ENCODE measurements around the gene ODF4.
"Not testable (repeated sequence)": the region's sequence is repeated elsewhere in the genome, so short reads cannot be mapped to it uniquely, and the experiment has no call there.

Gene ODF4

GRCh38 chr17:8387914-8388651 lies 48.4 kb downstream of the ODF4 start:
- DNase-seq (ENCODE audit: insufficient read length, low spot score) (no peak), FAIRE-seq (no peak)
- no peak for TF ChIP-seq POLR2A (IDR thresholded peaks at IDR 0.05; ENCODE audit: low read depth, low read length)
- TF ChIP-seq POLR2AphosphoS5 (IDR thresholded peaks at IDR 0.05; ENCODE audit: low read depth, low read length) = no peak
- no peak for TF ChIP-seq TAF1 (IDR thresholded peaks at IDR 0.05; ENCODE audit: low read depth, low read length)
- TF ChIP-seq PAX5 (IDR thresholded peaks at IDR 0.05; ENCODE audit: insufficient read depth, low read length, severe bottlenecking) = no peak
- TF ChIP-seq SPI1 (IDR thresholded peaks at IDR 0.05; ENCODE audit: low read depth, low read length) = no peak
- no peak for TF ChIP-seq POU2F2 (IDR thresholded peaks at IDR 0.05; ENCODE audit: low read depth, low read length)

GRCh38 chr17:8391711-8392110 lies 52.1 kb downstream of the ODF4 start:
- FAIRE-seq (no peak), DNase-seq (ENCODE audit: insufficient read length, low spot score) (no peak)
- TF ChIP-seq POU2F2 (IDR thresholded peaks at IDR 0.05; ENCODE audit: low read depth, low read length) = no peak
- no peak for TF ChIP-seq SPI1 (IDR thresholded peaks at IDR 0.05; ENCODE audit: low read depth, low read length)
- no peak for TF ChIP-seq TAF1 (IDR thresholded peaks at IDR 0.05; ENCODE audit: low read depth, low read length)
- TF ChIP-seq POLR2AphosphoS5 (IDR thresholded peaks at IDR 0.05; ENCODE audit: low read depth, low read length) = no peak
- no peak for TF ChIP-seq POLR2A (IDR thresholded peaks at IDR 0.05; ENCODE audit: low read depth, low read length)
- TF ChIP-seq PAX5 (IDR thresholded peaks at IDR 0.05; ENCODE audit: insufficient read depth, low read length, severe bottlenecking) = no peak

- FAIRE-seq = no peak
Measured at GRCh38 chr17:8392274-8392673, 52.6 kb downstream of the ODF4 start.

GRCh38 chr17:8392674-8393469 lies 53.2 kb downstream of the ODF4 start:
- no peak for DNase-seq (ENCODE audit: insufficient read length, low spot score)
- TF ChIP-seq PAX5 (IDR thresholded peaks at IDR 0.05; ENCODE audit: insufficient read depth, low read length, severe bottlenecking) (no peak), POLR2A (IDR thresholded peaks at IDR 0.05; ENCODE audit: low read depth, low read length) (no peak), POLR2AphosphoS5 (IDR thresholded peaks at IDR 0.05; ENCODE audit: low read depth, low read length) (no peak), SPI1 (IDR thresholded peaks at IDR 0.05; ENCODE audit: low read depth, low read length) (no peak), TAF1 (IDR thresholded peaks at IDR 0.05; ENCODE audit: low read depth, low read length) (no peak), POU2F2 (IDR thresholded peaks at IDR 0.05; ENCODE audit: low read depth, low read length) (no peak)
- no peak for FAIRE-seq

More at GRCh38 chr17:8392274-8392673, 52.6 kb downstream of the ODF4 start:
- no peak for TF ChIP-seq POLR2AphosphoS5 (IDR thresholded peaks at IDR 0.05; ENCODE audit: low read depth, low read length)
- TF ChIP-seq PAX5 (IDR thresholded peaks at IDR 0.05; ENCODE audit: insufficient read depth, low read length, severe bottlenecking) = no peak
- TF ChIP-seq TAF1 (IDR thresholded peaks at IDR 0.05; ENCODE audit: low read depth, low read length) = no peak
- TF ChIP-seq POLR2A (IDR thresholded peaks at IDR 0.05; ENCODE audit: low read depth, low read length) = no peak
- TF ChIP-seq SPI1 (IDR thresholded peaks at IDR 0.05; ENCODE audit: low read depth, low read length) = no peak
- TF ChIP-seq POU2F2 (IDR thresholded peaks at IDR 0.05; ENCODE audit: low read depth, low read length) = no peak
- no peak for DNase-seq (ENCODE audit: insufficient read length, low spot score)

GRCh38 chr17:8393470-8394231 lies 54.0 kb downstream of the ODF4 start:
- TF ChIP-seq TAF1 (IDR thresholded peaks at IDR 0.05; ENCODE audit: low read depth, low read length) (no peak), SPI1 (IDR thresholded peaks at IDR 0.05; ENCODE audit: low read depth, low read length) (peak; percentile 52)
- DNase-seq (ENCODE audit: insufficient read length, low spot score) (no peak), FAIRE-seq (no peak)

GRCh38 chr17:8394497-8394896 lies 54.9 kb downstream of the ODF4 start:
- FAIRE-seq; DNase-seq (ENCODE audit: insufficient read length, low spot score): not testable (repeated sequence)
